ENCODE data around the gene TRIM33.

DNA sequence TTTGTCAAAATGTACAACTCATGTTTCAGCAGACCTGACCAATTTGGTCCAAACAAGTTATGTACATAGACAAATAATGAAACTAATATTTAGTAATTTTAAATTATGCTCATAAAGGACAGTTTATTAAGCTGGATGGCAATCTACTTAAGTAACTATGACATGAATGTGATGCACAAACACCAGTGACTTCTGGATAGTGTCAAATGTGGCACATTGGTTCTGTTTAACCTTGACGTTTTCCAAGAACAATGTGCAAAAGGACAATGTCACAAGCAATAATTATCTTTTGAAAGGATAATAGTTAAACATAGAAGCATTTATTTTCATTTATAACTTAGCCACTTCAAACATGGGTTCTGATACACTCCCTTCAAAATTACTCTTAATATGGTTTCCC, 80.0 kb downstream of the TRIM33 start:
- no peak for TF ChIP-seq POLR2A (IDR thresholded peaks at IDR 0.05)
- TF ChIP-seq, protein P1, sequence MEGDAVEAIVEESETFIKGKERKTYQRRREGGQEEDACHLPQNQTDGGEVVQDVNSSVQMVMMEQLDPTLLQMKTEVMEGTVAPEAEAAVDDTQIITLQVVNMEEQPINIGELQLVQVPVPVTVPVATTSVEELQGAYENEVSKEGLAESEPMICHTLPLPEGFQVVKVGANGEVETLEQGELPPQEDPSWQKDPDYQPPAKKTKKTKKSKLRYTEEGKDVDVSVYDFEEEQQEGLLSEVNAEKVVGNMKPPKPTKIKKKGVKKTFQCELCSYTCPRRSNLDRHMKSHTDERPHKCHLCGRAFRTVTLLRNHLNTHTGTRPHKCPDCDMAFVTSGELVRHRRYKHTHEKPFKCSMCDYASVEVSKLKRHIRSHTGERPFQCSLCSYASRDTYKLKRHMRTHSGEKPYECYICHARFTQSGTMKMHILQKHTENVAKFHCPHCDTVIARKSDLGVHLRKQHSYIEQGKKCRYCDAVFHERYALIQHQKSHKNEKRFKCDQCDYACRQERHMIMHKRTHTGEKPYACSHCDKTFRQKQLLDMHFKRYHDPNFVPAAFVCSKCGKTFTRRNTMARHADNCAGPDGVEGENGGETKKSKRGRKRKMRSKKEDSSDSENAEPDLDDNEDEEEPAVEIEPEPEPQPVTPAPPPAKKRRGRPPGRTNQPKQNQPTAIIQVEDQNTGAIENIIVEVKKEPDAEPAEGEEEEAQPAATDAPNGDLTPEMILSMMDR (IDR thresholded peaks at IDR 0.05) = no peak

Data from body of pancreas (tissue), 4 donors.